GM10266 (cell line): ENCODE measurements around the gene LGR5.

Experiments
- DNase-seq: peaks from one replicate; pipeline ENCODE4 v3.0.0; 2012; ENCODE audit errors: extremely low spot score
- TF ChIP-seq, protein P1 (sequence below): IDR thresholded peaks from 2 replicates; pipeline ENCODE4 v1.5.1; 2012; ENCODE audit warnings: mild to moderate bottlenecking, low read depth; ENCODE audit not compliant: control insufficient read depth, insufficient read depth; ENCODE audit errors: missing control alignments

The LGR5 gene

DNA sequence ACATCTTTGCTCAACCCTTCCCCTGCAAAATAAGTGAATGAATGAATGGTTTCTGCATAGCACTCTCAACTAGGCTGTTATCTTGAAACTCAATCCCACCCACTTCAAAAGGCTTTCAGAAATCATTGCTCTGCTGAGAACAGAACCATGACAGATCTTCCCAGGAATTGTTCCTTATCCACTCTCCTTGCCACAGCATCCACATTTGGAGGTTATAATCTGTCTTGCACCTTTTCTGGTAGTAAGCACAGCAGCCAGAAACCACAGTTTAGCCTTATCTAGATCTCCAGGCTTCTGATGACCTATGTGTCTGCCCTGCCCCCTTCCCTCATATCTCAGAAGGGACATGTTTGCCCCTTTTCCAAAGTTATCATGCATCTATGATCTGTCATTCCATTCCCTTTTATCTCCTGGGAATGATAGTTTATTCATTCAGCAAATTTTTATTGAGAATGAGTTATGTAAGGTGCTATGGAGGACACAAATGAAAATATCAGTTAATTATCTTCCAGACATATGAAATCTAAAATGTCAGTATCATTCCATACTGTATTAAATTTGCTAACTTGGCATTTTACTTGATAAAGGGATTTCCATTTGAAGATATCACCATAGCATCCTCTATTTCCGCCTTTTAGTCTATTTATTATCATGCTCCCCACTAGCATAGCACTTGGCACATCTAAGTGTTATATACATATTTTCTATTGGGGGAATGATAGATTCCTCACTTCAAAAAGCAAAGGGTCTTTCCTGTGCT lies 21.4 kb downstream of the LGR5 start:
- DNase-seq = no peak
- TF ChIP-seq, protein P1, sequence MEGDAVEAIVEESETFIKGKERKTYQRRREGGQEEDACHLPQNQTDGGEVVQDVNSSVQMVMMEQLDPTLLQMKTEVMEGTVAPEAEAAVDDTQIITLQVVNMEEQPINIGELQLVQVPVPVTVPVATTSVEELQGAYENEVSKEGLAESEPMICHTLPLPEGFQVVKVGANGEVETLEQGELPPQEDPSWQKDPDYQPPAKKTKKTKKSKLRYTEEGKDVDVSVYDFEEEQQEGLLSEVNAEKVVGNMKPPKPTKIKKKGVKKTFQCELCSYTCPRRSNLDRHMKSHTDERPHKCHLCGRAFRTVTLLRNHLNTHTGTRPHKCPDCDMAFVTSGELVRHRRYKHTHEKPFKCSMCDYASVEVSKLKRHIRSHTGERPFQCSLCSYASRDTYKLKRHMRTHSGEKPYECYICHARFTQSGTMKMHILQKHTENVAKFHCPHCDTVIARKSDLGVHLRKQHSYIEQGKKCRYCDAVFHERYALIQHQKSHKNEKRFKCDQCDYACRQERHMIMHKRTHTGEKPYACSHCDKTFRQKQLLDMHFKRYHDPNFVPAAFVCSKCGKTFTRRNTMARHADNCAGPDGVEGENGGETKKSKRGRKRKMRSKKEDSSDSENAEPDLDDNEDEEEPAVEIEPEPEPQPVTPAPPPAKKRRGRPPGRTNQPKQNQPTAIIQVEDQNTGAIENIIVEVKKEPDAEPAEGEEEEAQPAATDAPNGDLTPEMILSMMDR = no peak

DNA sequence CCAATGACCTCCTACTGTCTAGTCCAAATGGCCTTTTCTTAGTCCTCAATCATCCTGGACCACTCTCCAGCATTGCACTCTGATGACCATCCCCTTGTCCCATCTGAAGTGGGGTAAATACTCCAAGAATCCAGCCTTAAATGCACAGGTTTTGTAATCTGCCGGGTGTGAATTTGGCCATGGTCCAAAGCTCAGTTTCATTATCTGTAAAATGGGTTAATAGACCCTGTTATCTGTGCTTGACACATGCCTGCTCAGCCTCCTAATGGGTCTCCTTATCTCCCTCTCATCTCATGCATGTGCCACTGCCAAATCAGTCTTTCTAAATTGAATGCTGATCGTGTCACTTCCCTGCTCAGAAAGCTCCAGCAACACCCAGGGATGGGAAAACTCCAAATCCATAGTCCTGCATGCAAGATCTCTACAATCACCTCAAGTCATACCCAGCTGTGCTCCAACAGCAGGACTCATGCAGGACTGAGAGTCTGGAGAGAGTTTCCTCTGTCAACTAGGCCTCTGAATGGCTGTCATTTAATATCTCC lies 22.3 kb downstream of the LGR5 start:
- no peak for DNase-seq
- TF ChIP-seq, protein P1 = no peak

DNA sequence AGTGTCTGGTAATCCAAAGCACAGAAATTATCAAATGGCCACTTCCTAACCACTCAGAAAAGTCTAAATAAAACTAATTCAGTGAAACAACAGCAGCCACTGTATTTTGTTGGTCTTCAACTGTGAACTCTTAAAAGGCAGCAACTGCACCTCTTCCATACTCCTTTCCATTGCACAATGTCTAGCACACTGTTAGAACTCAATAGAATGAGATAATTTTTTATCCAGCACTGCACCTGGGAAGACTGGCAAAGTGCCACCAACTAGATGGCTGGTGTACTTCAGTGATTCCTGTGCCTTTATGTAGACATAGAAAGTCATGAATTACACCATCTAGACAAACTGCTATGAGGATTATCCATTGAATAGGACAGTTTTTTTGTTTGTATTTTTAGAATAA lies 26.2 kb downstream of the LGR5 start:
- DNase-seq = no peak
- TF ChIP-seq, protein P1 = no peak

DNA sequence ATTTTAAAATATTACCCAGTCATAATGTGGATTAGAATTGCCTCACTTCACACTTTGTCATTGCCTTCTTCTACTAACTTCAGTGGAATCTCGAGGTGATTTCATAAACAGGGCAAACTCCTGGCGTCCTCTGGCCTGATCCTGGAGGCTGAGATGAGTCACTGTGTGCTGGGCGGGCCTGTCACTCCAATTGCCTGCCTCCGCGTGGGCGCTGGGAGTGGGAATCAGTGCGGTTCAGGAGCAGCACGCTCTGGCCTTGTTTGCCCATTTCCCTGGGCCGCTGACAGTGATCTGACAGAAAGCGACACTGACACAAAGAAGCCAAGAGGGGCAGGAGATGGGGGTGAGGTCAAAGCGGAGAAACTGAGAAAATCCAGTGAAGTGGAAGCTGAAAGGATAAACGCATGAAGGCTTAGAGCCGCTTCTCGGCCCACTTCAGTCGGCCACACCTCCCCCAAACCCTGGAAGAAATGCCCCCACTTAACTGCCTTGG lies 29.7 kb downstream of the LGR5 start:
- TF ChIP-seq, protein P1 = no peak
- no peak for DNase-seq

DNA sequence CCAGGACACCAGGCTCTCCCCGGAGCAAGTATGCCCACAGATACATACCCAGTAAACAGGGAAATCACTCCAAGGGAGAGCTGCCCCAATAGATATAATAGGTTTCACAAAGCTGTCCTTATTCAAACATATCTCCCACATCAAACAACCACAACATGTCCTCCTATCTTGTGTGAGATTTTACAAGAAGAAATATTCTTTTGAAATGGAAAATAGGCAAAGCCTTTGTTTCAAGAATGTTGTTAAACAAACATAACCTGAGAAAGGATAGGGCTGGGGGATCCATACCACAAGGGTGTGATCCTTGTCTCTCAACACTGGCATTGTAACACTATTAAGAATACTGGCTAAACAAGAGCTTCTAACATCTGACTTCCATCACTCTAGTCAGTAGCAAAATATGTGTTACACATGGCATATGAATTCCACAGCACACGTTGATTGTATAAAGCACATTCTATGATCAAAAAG lies 32.9 kb downstream of the LGR5 start:
- TF ChIP-seq, protein P1 = no peak
- no peak for DNase-seq

DNA sequence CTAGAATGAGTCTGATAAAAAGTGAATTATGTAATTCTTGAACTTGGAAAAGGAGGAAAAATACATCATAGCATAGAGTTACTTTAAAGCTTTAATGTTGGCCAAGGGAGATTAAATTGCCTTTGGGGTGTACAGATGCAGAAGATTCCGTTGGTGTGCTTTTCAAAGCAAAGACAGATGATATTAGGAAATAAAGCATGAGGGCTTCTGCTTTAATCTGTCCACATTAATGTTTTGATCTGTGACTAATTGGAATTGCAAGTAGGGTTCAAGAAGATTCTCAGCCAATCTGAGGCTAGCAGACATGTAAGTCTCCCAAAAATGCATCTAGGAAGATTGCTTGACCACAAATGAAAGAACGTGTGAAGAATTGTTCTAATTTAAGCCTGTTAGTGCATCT lies 35.2 kb downstream of the LGR5 start:
- TF ChIP-seq, protein P1 = no peak
- no peak for DNase-seq

DNA sequence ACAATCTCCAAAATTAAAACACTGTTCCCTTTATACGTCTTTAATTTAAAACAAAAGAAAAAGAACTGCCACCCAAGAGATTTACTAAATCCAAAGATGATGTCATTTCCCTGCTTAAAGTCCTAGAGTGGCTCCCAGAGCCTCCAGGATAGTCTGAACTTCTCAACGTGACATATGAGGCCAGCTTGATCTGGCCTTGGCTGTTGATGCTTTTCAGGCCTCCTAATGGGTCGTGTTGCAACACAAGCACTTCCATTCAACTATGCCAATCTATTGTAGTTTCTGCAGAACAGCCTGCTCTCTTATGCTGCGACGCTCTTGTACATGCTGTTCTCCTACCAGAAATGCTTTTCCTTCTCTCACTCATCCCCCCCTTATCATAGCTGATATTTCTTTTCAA lies 35.7 kb downstream of the LGR5 start:
- no peak for DNase-seq
- TF ChIP-seq, protein P1 = no peak
